TTC549 (cell line): Measurements from ENCODE around the gene LIMCH1.
"Not testable (repeated sequence)": the region's sequence is repeated elsewhere in the genome, so short reads cannot be mapped to it uniquely, and the experiment has no call there.

Experiments used
- FAIRE-seq: peaks from 2 replicates; lab custom pipeline; 2012; peaks lifted over from hg19 to GRCh38; lab: Jason Lieb, UNC

LIMCH1 gene

DNA sequence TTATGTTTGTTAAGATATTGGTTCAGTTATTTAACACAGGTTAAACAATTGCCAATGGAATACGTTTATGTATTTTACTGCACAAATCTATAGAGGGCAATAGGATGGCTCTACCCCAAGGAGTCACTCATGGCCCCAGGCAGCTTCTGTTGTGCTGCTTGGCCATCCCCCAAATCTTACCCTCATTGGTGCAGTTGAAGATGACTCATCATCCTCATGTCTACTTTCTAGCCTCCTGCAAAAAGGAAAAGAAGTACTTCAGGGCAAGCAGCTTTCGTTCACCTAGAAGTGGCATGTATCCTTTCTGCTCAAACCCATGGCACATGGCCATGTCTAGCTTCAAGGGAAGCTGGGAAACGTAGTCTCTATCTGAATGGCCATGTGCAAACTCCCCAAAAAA is 196.4 kb downstream of the LIMCH1 start:
- no peak for FAIRE-seq

DNA sequence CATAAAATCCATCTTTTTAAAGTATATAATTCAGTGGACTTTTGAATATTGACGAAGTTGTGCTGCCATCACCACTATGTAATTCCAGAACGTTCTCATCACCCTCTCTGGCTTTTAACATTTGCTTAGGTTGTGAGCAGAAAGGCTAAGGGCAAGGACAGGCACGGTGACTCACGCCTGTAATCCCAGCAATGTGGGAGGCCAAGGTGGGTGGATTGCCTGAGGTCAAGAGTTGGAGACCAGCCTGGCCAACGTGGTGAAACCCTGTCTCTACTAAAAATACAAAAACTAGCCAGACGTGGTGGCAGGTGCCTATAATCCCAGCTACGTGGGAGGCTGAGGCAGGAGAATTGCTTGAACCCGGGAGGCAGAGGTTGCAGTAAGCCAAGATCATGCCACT is 199.5 kb downstream of the LIMCH1 start:
- not testable (repeated sequence) for FAIRE-seq

DNA sequence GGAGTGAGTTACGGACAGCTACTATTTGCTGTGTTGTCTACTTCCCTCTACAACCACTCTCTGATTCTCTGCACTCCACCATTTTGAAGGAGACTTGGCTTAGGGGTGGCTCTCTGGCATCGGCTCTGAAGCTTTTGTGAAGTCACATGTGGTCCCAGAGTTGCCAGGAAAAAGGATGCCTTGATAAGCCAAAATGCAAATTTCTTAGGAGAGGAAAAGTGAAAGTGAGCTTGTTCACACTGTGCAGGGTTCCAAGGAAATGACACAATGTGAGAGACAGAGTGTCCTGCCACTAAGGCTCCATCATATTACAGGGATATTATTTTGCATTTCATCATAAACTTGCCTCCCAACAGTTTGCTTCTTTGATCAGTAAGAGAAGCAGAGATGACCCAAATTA is 203.4 kb downstream of the LIMCH1 start:
- no peak for FAIRE-seq

- FAIRE-seq = no peak
Measured at GRCh38 chr4:41744572-41745291, 206.8 kb downstream of the LIMCH1 start.

- no peak for FAIRE-seq
Measured at GRCh38 chr4:41745292-41746024, 207.5 kb downstream of the LIMCH1 start.

DNA sequence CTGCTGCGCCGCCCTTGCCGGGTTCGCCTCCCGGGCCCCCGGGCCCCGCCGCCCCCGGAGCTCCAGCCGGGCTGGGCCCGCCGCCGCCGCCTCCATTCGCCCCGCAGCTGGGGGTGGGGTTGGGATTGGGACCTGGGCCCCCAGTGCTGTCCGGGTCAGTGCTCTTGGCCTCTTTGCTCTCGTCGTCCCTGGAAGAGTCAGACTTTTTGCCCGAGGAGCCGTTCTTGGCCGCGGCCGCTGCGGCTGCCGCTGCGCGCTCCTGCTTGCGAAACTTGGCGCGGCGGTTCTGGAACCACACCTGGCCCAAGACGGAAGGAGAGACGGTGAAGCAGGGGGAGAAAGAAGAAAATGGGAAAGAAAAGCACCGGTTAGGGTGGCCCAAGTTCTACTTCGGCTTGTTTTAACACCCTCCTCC is 208.1 kb downstream of the LIMCH1 start:
- FAIRE-seq = no peak

GRCh38 chr4:41746440-41747229 is 208.7 kb downstream of the LIMCH1 start:
- no peak for FAIRE-seq

DNA sequence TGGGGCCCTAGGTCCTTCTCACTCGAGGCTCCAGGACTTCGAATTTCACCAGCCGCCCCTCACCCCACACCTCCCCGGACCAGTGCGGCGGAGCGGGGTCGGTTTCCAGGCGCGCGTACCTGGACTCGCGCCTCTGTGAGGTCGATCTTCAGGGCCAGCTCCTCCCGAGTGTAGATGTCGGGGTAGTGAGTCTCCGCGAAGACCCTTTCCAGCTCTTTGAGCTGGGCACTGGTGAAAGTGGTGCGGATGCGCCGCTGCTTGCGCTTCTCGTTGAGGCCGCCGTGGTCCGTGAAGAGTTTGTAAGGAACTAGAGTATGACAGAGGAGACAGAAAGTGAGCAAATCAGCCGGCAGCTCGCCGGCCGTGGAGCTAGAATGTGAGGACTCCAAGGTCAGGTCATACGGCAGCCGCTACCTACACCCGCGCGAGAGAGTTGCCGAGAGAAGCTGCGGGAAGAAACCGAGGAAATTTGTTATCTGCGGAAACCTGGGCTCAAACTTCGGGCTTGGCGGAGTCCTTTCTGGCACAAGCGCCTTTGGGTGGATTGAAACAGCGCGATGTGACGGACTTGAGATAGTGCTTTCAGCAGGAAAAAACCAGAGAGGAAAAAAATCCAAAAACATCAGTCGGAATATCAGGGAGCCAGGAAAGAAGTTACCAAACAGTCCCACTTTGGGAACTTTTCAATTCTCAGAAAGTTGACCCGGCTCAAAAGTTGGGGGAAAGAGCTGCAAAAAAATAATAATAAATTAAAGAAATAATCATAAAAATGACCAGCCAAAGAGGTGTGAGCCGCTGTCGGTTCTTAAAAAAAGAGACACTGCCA is 209.5 kb downstream of the LIMCH1 start:
- FAIRE-seq = no peak

DNA sequence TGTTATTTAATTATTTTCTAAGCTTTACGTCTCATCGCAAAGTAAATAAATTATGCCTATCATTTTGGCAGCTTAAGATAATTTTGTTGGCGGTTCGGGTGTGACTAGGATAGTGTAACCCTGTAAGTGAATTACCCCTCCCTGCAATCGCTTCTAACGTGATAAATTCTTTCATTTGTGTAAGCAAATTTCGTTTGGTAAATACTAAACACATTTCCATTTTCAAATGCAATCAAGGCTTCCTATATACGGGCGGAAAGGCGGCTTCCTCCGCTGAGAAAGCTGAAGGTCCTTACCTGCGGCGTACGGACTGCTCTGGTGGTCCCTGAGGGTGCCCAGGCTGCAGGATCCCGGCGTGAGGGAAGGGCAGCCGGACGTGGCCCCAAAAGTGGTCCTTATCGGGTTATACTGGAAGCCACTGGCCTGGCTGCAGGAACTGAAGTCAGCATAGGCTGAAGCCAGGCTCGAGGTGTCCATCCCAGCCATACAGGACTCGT is 210.2 kb downstream of the LIMCH1 start:
- no peak for FAIRE-seq

DNA sequence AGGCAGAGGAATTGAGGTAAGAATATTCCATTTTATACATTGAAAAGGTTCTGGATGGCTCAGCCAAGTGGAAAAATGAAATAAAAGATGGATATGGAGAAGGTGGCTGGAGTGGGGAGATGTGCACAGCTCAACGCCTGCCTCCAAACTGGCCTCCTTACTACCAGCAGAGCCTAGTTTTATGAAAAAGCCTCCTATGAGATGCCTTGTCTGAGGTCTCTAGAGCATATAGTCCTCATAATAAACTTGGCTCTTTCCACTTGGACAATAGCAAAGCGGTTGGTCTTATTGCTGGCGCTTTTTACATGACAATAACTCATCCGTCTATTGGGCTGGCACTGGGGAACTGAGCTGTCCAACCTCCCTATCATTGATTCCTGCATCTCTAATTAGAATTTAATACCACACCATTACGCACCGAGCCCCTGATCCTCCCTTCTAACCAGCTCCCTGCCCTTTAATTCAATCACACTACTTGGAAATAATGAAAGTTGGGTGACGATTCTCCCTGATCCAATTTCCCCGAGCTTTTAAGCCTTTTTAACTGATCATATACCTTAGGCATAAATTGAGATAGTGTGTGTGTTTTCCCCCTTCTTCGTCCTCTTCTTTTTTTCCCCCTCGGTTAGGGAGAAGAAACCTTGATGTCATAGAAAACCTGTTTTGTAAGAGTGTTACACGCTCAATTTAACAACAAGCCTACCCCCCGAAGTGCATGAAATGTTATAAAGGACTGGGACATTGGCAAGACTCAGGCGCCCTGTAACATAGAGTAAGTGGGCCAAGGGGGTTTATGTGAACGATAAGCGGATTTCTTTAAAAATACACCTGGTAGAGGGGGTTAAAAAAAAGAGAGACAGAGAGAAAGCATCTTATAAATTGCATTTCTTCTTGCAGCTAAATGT is 210.9 kb downstream of the LIMCH1 start, which contains the start of gene PHOX2B:
PHOX2B (minus strand) TSS at position 155 of the 905 bp plus-strand sequence; CDS start at position 40, 115 bp downstream.
- no peak for FAIRE-seq

- FAIRE-seq = no peak
Measured at GRCh38 chr4:41749631-41750039, 211.7 kb downstream of the LIMCH1 start.
